ENCODE data around the gene VPS13D. TPM values are rescaled to one million over a fixed set of nuclear protein-coding genes. Genes with fewer than 3 reads are reported as not detected.

Gene VPS13D
- total and polyA plus RNA-seq, 10 of the 15 experiments (the other 5 are each of a cell fraction or from before 2014, with no cell fraction given): 1.4 to 16.9 (median 8.5) TPM

DNA sequence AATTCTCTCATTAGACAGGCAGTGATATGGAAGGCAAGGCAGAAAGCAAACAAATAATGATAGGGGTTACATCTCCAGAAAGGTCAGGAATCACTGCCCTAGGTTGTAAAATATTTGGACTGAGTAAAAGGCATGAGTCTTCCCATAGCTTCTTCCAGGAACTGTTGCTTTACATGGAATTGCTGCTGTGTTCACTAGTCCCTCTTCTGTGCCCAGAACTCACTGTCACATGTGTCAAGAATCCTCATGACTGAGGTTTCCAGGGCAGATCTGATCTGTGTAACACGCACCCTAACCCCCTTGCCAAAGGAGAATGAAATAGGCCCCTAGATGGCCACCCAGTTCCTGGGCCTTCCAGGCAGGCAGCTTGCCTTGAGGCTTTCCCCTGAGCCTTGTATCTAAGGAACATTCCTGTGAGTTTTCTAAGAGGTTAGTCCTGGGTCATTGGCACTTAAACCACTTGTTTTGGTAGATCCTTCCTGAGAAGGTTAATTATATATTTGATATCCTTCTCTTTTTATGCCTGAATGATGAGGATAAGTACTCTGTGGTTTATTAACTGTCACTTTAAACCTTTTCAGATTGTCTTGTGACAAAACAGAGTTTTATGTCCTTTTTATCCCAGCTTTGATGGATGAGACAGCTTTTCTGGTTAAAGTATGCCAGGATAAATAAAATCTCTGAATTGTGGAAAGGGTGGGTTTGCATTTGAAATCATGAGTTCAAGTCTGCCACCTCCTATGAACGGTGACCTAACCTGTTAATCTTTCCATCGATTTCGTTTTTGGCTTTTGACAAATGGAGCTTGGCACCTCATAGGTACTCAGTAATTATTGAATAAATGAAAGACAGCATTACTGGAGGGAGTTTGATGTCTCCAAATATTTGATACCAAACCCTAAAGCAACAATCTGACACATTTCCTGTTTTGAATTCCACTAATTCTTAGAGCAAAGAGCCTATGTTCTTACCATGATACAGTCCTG lies 224.9 kb downstream of the VPS13D start:
- DNase-seq (ENCODE audit: low read depth, low spot score): no peak
- H3K79me2 ChIP-seq (ENCODE audit: control insufficient read depth, insufficient read depth, low read length): no peaks in the 10 kb centered on the region
- peaks cover 2 to 4% of the 10 kb centered on the region in 2 experiments; a peak in 3 of 4 replicates for H3K36me3 ChIP-seq (ENCODE audit: control insufficient read depth in 2 of 2, insufficient read depth in 2 of 2, low read length in 1 of 2)
- no peak overlapping the region for H3K9ac ChIP-seq (ENCODE audit: control insufficient read depth, insufficient read depth, low read length)
- peaks cover 5% of the 10 kb centered on the region; the same call in 1 of the 2 replicates for H4K20me1 ChIP-seq (ENCODE audit: control insufficient read depth, insufficient read depth)
- no TSS peak for BruUV-seq (replicated peaks)
- intact Hi-C loops (cut with micrococcal nuclease; ENCODE audit: unreplicated experiment): no loop called here
- POLR2A ChIA-PET: no interaction called here
- no peak overlapping the region for H3K27ac ChIP-seq (ENCODE audit: control insufficient read depth, insufficient read depth)
- no peak for FAIRE-seq
- no peak overlapping the region for H3K4me3 ChIP-seq
- WGBS (ENCODE audit: insufficient coverage, insufficient replicate concordance, low lambda C conversion rate, missing lambda C conversion rate): 73% methylated on average over 4 of the region's 4 CpGs
- RAD21 ChIA-PET (ENCODE audit: unreplicated experiment): interaction anchor here (1.7 kb wide), 1 partner anchor 19 kb away, joined by 3 read pairs; no protein-coding TSS in a partner anchor
- in situ Hi-C loops (cut with MboI): no loop called here
- H3K9me3 ChIP-seq (replicated peaks; ENCODE audit: control insufficient read depth, insufficient read depth, low read length): no peaks in the 10 kb centered on the region; the same call in 2 of the 3 replicates
- CTCF ChIA-PET: interaction anchor here (0.6 kb wide), 1 partner anchor 686 kb away, joined by 3 read pairs; no protein-coding TSS in a partner anchor
- ATAC-seq: no peak
- no peak overlapping the region for H3K4me2 ChIP-seq (ENCODE audit: control insufficient read depth, insufficient read depth)
- TF ChIP-seq HDAC2 (IDR thresholded peaks at IDR 0.05) (no peak), EZH2 (IDR thresholded peaks at IDR 0.05; ENCODE audit: borderline replicate concordance, control insufficient read depth, low read depth, low read length) (no peak), CHD2 (IDR thresholded peaks at IDR 0.05; ENCODE audit: borderline replicate concordance, low read depth, low read length) (no peak), CBX3 (IDR thresholded peaks at IDR 0.05; ENCODE audit: borderline replicate concordance, low read depth) (no peak), IKZF1 (conservative IDR thresholded peaks at IDR 0.05) (no peak), CBFB (IDR thresholded peaks at IDR 0.05; ENCODE audit: low read depth) (no peak), NFYA (IDR thresholded peaks at IDR 0.05; ENCODE audit: borderline replicate concordance, low read depth, low read length) (no peak), JUND (IDR thresholded peaks at IDR 0.05; ENCODE audit: low read depth, low read length) (no peak)
- TF ChIP-seq, protein P1, sequence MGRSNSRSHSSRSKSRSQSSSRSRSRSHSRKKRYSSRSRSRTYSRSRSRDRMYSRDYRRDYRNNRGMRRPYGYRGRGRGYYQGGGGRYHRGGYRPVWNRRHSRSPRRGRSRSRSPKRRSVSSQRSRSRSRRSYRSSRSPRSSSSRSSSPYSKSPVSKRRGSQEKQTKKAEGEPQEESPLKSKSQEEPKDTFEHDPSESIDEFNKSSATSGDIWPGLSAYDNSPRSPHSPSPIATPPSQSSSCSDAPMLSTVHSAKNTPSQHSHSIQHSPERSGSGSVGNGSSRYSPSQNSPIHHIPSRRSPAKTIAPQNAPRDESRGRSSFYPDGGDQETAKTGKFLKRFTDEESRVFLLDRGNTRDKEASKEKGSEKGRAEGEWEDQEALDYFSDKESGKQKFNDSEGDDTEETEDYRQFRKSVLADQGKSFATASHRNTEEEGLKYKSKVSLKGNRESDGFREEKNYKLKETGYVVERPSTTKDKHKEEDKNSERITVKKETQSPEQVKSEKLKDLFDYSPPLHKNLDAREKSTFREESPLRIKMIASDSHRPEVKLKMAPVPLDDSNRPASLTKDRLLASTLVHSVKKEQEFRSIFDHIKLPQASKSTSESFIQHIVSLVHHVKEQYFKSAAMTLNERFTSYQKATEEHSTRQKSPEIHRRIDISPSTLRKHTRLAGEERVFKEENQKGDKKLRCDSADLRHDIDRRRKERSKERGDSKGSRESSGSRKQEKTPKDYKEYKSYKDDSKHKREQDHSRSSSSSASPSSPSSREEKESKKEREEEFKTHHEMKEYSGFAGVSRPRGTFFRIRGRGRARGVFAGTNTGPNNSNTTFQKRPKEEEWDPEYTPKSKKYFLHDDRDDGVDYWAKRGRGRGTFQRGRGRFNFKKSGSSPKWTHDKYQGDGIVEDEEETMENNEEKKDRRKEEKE (IDR thresholded peaks at IDR 0.05): no peak
- TF ChIP-seq, protein P2, sequence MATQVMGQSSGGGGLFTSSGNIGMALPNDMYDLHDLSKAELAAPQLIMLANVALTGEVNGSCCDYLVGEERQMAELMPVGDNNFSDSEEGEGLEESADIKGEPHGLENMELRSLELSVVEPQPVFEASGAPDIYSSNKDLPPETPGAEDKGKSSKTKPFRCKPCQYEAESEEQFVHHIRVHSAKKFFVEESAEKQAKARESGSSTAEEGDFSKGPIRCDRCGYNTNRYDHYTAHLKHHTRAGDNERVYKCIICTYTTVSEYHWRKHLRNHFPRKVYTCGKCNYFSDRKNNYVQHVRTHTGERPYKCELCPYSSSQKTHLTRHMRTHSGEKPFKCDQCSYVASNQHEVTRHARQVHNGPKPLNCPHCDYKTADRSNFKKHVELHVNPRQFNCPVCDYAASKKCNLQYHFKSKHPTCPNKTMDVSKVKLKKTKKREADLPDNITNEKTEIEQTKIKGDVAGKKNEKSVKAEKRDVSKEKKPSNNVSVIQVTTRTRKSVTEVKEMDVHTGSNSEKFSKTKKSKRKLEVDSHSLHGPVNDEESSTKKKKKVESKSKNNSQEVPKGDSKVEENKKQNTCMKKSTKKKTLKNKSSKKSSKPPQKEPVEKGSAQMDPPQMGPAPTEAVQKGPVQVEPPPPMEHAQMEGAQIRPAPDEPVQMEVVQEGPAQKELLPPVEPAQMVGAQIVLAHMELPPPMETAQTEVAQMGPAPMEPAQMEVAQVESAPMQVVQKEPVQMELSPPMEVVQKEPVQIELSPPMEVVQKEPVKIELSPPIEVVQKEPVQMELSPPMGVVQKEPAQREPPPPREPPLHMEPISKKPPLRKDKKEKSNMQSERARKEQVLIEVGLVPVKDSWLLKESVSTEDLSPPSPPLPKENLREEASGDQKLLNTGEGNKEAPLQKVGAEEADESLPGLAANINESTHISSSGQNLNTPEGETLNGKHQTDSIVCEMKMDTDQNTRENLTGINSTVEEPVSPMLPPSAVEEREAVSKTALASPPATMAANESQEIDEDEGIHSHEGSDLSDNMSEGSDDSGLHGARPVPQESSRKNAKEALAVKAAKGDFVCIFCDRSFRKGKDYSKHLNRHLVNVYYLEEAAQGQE (IDR thresholded peaks at IDR 0.05; ENCODE audit: low read depth, low read length): no peak
- TF ChIP-seq, protein P3, sequence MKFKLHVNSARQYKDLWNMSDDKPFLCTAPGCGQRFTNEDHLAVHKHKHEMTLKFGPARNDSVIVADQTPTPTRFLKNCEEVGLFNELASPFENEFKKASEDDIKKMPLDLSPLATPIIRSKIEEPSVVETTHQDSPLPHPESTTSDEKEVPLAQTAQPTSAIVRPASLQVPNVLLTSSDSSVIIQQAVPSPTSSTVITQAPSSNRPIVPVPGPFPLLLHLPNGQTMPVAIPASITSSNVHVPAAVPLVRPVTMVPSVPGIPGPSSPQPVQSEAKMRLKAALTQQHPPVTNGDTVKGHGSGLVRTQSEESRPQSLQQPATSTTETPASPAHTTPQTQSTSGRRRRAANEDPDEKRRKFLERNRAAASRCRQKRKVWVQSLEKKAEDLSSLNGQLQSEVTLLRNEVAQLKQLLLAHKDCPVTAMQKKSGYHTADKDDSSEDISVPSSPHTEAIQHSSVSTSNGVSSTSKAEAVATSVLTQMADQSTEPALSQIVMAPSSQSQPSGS (IDR thresholded peaks at IDR 0.05; ENCODE audit: low read length): no peak
- TF ChIP-seq, protein P4, sequence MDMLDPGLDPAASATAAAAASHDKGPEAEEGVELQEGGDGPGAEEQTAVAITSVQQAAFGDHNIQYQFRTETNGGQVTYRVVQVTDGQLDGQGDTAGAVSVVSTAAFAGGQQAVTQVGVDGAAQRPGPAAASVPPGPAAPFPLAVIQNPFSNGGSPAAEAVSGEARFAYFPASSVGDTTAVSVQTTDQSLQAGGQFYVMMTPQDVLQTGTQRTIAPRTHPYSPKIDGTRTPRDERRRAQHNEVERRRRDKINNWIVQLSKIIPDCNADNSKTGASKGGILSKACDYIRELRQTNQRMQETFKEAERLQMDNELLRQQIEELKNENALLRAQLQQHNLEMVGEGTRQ (IDR thresholded peaks at IDR 0.05; ENCODE audit: borderline replicate concordance, low read depth, low read length): no peak
- H3K4me1 ChIP-seq (ENCODE audit: control insufficient read depth, insufficient read depth, low read length): peaks cover 9% of the 10 kb centered on the region
- no peak overlapping the region for H2AFZ ChIP-seq (ENCODE audit: control insufficient read depth, low read depth, low read length)
- H3K27me3 ChIP-seq (replicated peaks in 1 of 2; ENCODE audit: control insufficient read depth in 2 of 2, insufficient read depth in 2 of 2, low read length in 1 of 2): no peaks in the 10 kb centered on the region; a peak in 1 of 4 replicates
- SMC1A ChIA-PET (ENCODE audit: uncharacterized antibody, unreplicated experiment): interaction anchor here (0.6 to 1.2 kb wide), 2 partner anchors 21 to 166 kb away, joined by 3 read pairs; no protein-coding TSS in a partner anchor
